Stimulated activated CD8-positive, alpha-beta memory T cell treated with anti-CD3 and anti-CD28 coated beads, Interleukin-15, amount 100 ng/mL, for 24 hours (primary cell): ENCODE measurements around the gene RITA1.

ENCODE experiments used
- DNase-seq: peaks from one replicate; pipeline ENCODE4 v3.0.0-alpha.2; 2020; ENCODE audit warnings: low read depth

RITA1 gene

GRCh38 chr12:113230315-113231234 lies 45.1 kb downstream of the RITA1 start:
- DNase-seq: no peak

- DNase-seq: no peak
Measured at GRCh38 chr12:113231235-113232088, 45.9 kb downstream of the RITA1 start.

DNA sequence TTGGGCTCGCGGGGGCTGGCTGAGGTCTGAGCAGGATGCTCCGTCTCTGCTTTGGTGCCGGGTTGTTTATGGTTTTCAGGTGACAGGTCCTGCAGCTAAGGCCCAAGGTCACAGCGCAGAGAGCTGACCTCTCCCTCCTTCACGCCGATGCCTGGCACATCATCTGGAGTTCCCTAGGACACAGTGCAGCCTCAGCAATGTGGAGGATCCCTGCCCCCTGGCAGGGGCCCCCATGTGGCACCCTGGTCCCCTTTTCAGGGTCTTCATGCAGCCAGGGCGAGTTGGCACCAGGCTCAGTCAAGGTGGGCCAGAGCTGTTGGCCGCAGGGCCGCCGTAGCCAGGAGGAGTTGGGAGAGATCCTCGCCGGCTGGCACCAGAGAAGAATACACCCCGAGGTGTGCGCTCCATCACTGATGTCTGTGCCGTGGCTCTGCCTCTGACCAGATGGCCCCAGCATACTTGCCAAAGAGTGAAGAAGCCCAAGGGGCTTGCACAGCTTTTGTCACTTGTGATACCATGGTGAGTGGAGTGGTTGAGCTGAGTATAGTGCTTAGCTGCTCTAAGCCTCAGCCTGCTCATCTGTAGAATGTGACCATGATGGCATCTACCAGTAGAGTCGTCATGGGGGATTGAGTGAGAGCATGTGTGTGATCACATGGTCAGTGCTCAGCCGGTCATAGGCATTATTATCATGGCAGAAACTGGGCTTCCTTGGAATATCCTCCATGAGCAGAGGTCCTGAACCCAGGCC lies 46.7 kb downstream of the RITA1 start:
- DNase-seq: no peak

- DNase-seq: peak; percentile 18
Measured at GRCh38 chr12:113232840-113233585, 47.5 kb downstream of the RITA1 start.

- DNase-seq: no peak
Measured at GRCh38 chr12:113233967-113234366, 48.4 kb downstream of the RITA1 start.

DNA sequence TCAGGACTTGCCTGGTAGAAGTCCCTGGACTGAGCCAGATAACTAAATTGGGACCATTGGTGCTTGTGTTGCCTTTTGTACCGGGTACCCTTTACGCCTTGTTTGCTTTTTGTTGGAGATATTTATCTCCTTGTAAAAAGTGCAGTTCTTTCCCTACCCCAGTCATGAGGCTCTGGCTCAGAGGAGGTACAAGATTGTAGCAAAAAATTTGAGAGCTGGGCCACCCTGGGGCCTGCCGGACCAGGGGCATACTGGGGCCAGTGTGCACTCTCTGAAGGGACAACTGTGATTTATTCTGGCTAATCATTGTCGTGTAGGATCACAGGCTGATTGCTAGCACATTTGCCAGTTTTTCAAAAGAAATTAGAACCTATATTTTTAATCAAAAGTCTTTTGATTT lies 49.0 kb downstream of the RITA1 start:
- DNase-seq: no peak

GRCh38 chr12:113235976-113236375 lies 50.5 kb downstream of the RITA1 start:
- no peak for DNase-seq

GRCh38 chr12:113236539-113237399 lies 51.2 kb downstream of the RITA1 start:
- no peak for DNase-seq

GRCh38 chr12:113237748-113238147 lies 52.2 kb downstream of the RITA1 start:
- DNase-seq: no peak

- no peak for DNase-seq
Measured at GRCh38 chr12:113238309-113238708, 52.8 kb downstream of the RITA1 start.

DNA sequence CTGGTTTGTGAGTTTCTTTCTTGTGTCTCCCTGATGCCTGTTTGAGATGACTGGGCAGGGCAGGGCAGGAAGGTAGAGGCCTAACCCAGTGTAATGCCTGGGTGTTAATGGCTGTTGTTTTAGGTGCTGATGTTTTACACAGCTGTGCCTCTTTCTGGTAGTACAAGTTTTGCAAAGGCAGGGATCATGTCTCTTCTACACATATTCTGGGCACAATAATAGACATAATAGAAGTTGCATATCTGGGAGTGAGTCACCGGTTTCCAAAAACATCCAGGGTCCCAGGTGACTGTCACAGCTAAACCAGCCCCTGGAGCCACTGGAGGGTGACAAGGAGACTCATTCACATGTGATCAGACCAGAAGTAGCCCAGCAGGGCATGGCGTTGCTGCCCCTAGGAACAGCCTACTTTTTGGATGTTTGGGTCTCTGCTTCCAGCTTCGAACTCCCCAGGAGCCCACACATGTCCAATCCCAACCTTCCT lies 53.8 kb downstream of the RITA1 start:
- no peak for DNase-seq

GRCh38 chr12:113239811-113240331 lies 54.4 kb downstream of the RITA1 start:
- DNase-seq: no peak

GRCh38 chr12:113240395-113240794 lies 54.9 kb downstream of the RITA1 start:
- no peak for DNase-seq

- no peak for DNase-seq
Measured at GRCh38 chr12:113241191-113242025, 55.9 kb downstream of the RITA1 start.
